K562 (cell line): ENCODE data around the gene PKLR. TPM values are rescaled to one million over a fixed set of nuclear protein-coding genes. Genes with fewer than 3 reads are reported as not detected.

Experiments
- CEBPG ChIP-seq, 3 experiments: fragments of 200-800 bp in 1 of 3; sonication (Bioruptor generic) in 1 of 3; sonication (generic) in 1 of 3; formaldehyde crosslinking in 1 of 3; IDR thresholded peaks in 2 of 3; conservative IDR thresholded peaks in 1 of 3; 2 replicates each; pipeline versions ENCODE4 v1.6.1 to v1.8.0; 2016 to 2022; ENCODE audit warnings: missing compliant biosample characterization in 2 of 3, missing genetic modification characterization in 2 of 3, mild to moderate bottlenecking in 1 of 3, missing genetic modification reagents in 1 of 3
- EWSR1 ChIP-seq: fragments of 450-650 bp; IDR thresholded peaks from 2 replicates; pipeline ENCODE4 v1.6.1; 2018; ENCODE audit warnings: borderline replicate concordance, mild to moderate bottlenecking, low read depth, moderate library complexity; ENCODE audit not compliant: partially characterized antibody
- EZH2 ChIP-seq: IDR thresholded peaks from 2 replicates; pipeline ENCODE4 v1.6.1; 2012; ENCODE audit warnings: low read depth, mild to moderate bottlenecking, inconsistent platforms, low read length, borderline replicate concordance
- FIP1L1 ChIP-seq: fragments of 200-400 bp; formaldehyde crosslinking; IDR thresholded peaks from 2 replicates; pipeline ENCODE4 v1.6.1; 2018; ENCODE audit warnings: mild to moderate bottlenecking, low read depth, low read length; ENCODE audit not compliant: poor library complexity, severe bottlenecking
- HDAC6 ChIP-seq: IDR thresholded peaks from 2 replicates; pipeline ENCODE4 v1.6.1; 2012; ENCODE audit warnings: low read depth, mild to moderate bottlenecking, control low read depth, inconsistent platforms, low read length, moderate library complexity
- JUND ChIP-seq, 2 experiments: IDR thresholded peaks; 2 replicates in 1 of 2; 3 replicates in 1 of 2; pipeline ENCODE4 v1.6.1; 2011; ENCODE audit warnings: borderline replicate concordance in 2 of 2, low read depth in 2 of 2, low read length in 2 of 2, improper control_type of control experiment in 1 of 2, missing biosample characterization in 1 of 2, missing genetic modification characterization in 1 of 2, missing genetic modification reagents in 1 of 2
- LEF1 ChIP-seq: fragments of 450-650 bp; IDR thresholded peaks from 2 replicates; pipeline ENCODE4 v1.6.1; 2016; ENCODE audit warnings: mild to moderate bottlenecking
- PHTF2 ChIP-seq: fragments of 250-450 bp; sonication (Bioruptor Pico); IDR thresholded peaks from 2 replicates; pipeline ENCODE4 v1.5.0; 2021; ENCODE audit warnings: mild to moderate bottlenecking
- TCFL5 ChIP-seq: fragments of 250-450 bp; sonication (Bioruptor Pico); conservative IDR thresholded peaks from 2 replicates; pipeline ENCODE4 v1.6.1; 2021; ENCODE audit warnings: mild to moderate bottlenecking, moderate library complexity, matching md5 sums
- USF2 ChIP-seq: sonication (generic); formaldehyde crosslinking; IDR thresholded peaks from 2 replicates; pipeline ENCODE4 v1.5.0; 2020; ENCODE audit warnings: missing genetic modification reagents
- ZNF512 ChIP-seq: IDR thresholded peaks from 2 replicates; pipeline ENCODE4 v1.6.1; 2016; ENCODE audit warnings: missing genetic modification characterization, missing compliant biosample characterization
- ZNF668 ChIP-seq: fragments of 250-450 bp; sonication (Bioruptor Pico); IDR thresholded peaks from 2 replicates; pipeline ENCODE4 v1.8.0; 2022; ENCODE audit warnings: mild to moderate bottlenecking, inconsistent platforms
- polyA plus RNA-seq, 8 experiments: library from polyadenylated mRNA; depleted of rRNA in 4 of 8; stranded (reverse) in 5 of 8; unstranded in 3 of 8; fragments of >200 nt; fragmentation: Nextera tagmentation in 2 of 8; fragmentation: Illumina TruSeq in 1 of 8; extraction: Ambion mirVana in 2 of 8; extraction: Trizol in 1 of 8; gene quantifications; 2 replicates each; pipeline versions ENCODE4 v1.2.1 to v1.2.3, GENCODE V29; 2011 to 2014; ENCODE audit warnings: inconsistent platforms in 1 of 8, missing spikeins in 1 of 8
- total RNA-seq, 7 experiments: library from RNA; depleted of rRNA in 6 of 7; stranded (reverse); fragments of >200 nt in 6 of 7; fragmentation: Illumina TruSeq in 2 of 7; extraction: Trizol in 2 of 7; gene quantifications; 2 replicates each; pipeline versions ENCODE4 v1.2.1 to v1.2.3, GENCODE V29; 2011 to 2021; ENCODE audit warnings: low replicate concordance in 1 of 7
- TF ChIP-seq, protein P1 (sequence below): fragments of 200-800 bp; sonication (Bioruptor generic); IDR thresholded peaks from 2 replicates; pipeline ENCODE4 v1.6.1; 2016; ENCODE audit warnings: missing genetic modification characterization, missing compliant biosample characterization
- TF ChIP-seq, protein P2 (sequence below), 2 experiments: fragments of 450-650 bp in 1 of 2; IDR thresholded peaks; 2 replicates each; pipeline ENCODE4 v1.6.1; 2011 to 2017; ENCODE audit warnings: low read depth in 2 of 2, antibody characterized with exemption in 1 of 2, borderline replicate concordance in 1 of 2, low read length in 1 of 2, mild to moderate bottlenecking in 1 of 2, mixed read lengths in 1 of 2; ENCODE audit not compliant: control insufficient read depth in 1 of 2

Gene PKLR
- total and polyA plus RNA-seq, 9 of the 15 experiments (the other 6 are each of a cell fraction or from before 2014, with no cell fraction given), result 10.7 to 78.4 (median 38.2) TPM

DNA sequence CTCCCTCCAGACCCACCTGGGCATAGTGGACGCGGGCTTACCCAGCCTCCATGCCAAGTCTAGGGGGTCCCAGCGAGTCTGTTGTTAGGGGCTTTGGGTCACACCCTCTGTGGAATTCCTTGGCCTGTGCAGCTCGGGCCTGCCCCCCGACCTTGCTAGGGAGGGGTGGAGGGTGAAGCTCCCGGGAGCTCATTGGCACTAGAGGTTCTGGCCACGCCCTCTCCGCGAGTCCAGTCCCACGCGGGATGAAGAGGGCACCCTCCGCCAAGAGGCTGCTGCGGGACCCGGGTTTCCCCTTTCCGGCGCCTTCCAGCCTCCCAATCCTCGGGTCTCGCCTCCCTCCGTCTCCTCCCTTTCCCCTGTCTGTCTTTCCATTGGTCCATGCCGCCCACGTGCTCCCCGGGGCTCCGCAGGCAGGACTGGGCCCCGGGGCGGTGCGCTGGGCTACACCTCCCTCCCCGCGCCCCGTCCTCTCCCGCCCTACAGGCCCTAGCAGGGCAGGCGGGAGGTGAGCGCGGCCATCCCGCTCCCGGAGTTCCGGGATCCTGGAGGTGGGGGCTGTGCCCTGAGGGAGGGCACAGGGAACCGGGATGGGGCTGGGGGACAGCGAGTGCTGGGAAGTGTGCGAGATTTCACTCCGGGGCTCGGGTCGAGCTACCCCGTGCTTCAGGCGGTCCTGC, 22.9 kb upstream of the PKLR start (continued):
- TF ChIP-seq EZH2 (no peak), HDAC6 (no peak), ZNF512 (tag) (no peak), USF2 (CRISPR knock-in tag) (peak; percentile 100), EWSR1 (no peak), FIP1L1 (peak; percentile 50), LEF1 (no peak), CEBPG (CRISPR knock-in tag; IDR thresholded peaks at IDR 0.05) (no peak), CEBPG (tag; conservative IDR thresholded peaks at IDR 0.05 in 1 of 2, IDR thresholded peaks at IDR 0.05 in 1 of 2) (no peak), TCFL5 (CRISPR knock-in tag) (no peak), JUND (IDR thresholded peaks at IDR 0.05; ENCODE audit: borderline replicate concordance, low read depth, low read length) (no peak), JUND (tag; IDR thresholded peaks at IDR 0.05; ENCODE audit: borderline replicate concordance, low read depth, low read length) (no peak; the same call in 2 of the 3 replicates), ZNF668 (CRISPR knock-in tag) (no peak), PHTF2 (CRISPR knock-in tag) (no peak)
- TF ChIP-seq, protein P1, sequence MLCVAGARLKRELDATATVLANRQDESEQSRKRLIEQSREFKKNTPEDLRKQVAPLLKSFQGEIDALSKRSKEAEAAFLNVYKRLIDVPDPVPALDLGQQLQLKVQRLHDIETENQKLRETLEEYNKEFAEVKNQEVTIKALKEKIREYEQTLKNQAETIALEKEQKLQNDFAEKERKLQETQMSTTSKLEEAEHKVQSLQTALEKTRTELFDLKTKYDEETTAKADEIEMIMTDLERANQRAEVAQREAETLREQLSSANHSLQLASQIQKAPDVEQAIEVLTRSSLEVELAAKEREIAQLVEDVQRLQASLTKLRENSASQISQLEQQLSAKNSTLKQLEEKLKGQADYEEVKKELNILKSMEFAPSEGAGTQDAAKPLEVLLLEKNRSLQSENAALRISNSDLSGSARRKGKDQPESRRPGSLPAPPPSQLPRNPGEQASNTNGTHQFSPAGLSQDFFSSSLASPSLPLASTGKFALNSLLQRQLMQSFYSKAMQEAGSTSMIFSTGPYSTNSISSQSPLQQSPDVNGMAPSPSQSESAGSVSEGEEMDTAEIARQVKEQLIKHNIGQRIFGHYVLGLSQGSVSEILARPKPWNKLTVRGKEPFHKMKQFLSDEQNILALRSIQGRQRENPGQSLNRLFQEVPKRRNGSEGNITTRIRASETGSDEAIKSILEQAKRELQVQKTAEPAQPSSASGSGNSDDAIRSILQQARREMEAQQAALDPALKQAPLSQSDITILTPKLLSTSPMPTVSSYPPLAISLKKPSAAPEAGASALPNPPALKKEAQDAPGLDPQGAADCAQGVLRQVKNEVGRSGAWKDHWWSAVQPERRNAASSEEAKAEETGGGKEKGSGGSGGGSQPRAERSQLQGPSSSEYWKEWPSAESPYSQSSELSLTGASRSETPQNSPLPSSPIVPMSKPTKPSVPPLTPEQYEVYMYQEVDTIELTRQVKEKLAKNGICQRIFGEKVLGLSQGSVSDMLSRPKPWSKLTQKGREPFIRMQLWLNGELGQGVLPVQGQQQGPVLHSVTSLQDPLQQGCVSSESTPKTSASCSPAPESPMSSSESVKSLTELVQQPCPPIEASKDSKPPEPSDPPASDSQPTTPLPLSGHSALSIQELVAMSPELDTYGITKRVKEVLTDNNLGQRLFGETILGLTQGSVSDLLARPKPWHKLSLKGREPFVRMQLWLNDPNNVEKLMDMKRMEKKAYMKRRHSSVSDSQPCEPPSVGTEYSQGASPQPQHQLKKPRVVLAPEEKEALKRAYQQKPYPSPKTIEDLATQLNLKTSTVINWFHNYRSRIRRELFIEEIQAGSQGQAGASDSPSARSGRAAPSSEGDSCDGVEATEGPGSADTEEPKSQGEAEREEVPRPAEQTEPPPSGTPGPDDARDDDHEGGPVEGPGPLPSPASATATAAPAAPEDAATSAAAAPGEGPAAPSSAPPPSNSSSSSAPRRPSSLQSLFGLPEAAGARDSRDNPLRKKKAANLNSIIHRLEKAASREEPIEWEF (CRISPR knock-in tag), result no peak
- TF ChIP-seq, protein P2, sequence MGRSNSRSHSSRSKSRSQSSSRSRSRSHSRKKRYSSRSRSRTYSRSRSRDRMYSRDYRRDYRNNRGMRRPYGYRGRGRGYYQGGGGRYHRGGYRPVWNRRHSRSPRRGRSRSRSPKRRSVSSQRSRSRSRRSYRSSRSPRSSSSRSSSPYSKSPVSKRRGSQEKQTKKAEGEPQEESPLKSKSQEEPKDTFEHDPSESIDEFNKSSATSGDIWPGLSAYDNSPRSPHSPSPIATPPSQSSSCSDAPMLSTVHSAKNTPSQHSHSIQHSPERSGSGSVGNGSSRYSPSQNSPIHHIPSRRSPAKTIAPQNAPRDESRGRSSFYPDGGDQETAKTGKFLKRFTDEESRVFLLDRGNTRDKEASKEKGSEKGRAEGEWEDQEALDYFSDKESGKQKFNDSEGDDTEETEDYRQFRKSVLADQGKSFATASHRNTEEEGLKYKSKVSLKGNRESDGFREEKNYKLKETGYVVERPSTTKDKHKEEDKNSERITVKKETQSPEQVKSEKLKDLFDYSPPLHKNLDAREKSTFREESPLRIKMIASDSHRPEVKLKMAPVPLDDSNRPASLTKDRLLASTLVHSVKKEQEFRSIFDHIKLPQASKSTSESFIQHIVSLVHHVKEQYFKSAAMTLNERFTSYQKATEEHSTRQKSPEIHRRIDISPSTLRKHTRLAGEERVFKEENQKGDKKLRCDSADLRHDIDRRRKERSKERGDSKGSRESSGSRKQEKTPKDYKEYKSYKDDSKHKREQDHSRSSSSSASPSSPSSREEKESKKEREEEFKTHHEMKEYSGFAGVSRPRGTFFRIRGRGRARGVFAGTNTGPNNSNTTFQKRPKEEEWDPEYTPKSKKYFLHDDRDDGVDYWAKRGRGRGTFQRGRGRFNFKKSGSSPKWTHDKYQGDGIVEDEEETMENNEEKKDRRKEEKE (IDR thresholded peaks at IDR 0.05; ENCODE audit: borderline replicate concordance in 1 of 2, control insufficient read depth in 1 of 2, low read depth in 2 of 2, low read length in 1 of 2), result no peak
